Spleen (tissue), 11 donors: ENCODE measurements around the gene BMP15. TPM values are rescaled to one million over a fixed set of nuclear protein-coding genes. Genes with fewer than 3 reads are reported as not detected.

ENCODE experiments used
- DNase-seq: peaks from one replicate; pipeline ENCODE4 v3.0.0-alpha.2; 2020
- H3K27ac ChIP-seq, 8 donors: fragments of 200-600 bp; sonication (generic) in 7 of 8; 1 replicate in 4 of 8; 2 replicates in 4 of 8; pipeline versions ENCODE4 v1.5.0 to v1.8.0; 2016 to 2021; ENCODE audit warnings: inconsistent platforms in 4 of 8, mild to moderate bottlenecking in 4 of 8, moderate library complexity in 1 of 8
- H3K27me3 ChIP-seq, 7 donors: fragments of 200-600 bp; sonication (generic) in 6 of 7; replicated peaks in 1 of 7; 1 replicate in 4 of 7; 2 replicates in 3 of 7; pipeline versions ENCODE4 v1.5.0 to v1.8.0; 2016 to 2021; ENCODE audit warnings: inconsistent platforms in 3 of 7, mild to moderate bottlenecking in 1 of 7
- H3K36me3 ChIP-seq, 6 donors: fragments of 200-600 bp; sonication (generic) in 5 of 6; 1 replicate in 4 of 6; 2 replicates in 2 of 6; pipeline versions ENCODE4 v1.5.0 to v1.8.0; 2016 to 2021; ENCODE audit warnings: inconsistent platforms in 2 of 6
- H3K4me1 ChIP-seq, 6 donors: fragments of 200-600 bp; sonication (generic) in 5 of 6; 1 replicate in 3 of 6; 2 replicates in 3 of 6; pipeline versions ENCODE4 v1.5.0 to v1.8.0; 2016 to 2021; ENCODE audit warnings: inconsistent platforms in 3 of 6
- H3K4me3 ChIP-seq, 8 donors: fragments of 200-600 bp; sonication (generic) in 7 of 8; 1 replicate in 4 of 8; 2 replicates in 4 of 8; pipeline versions ENCODE4 v1.5.0 to v1.8.0; 2016 to 2021; ENCODE audit warnings: inconsistent platforms in 4 of 8, mild to moderate bottlenecking in 4 of 8, moderate library complexity in 2 of 8
- H3K9me3 ChIP-seq, 8 donors: fragments of 200-600 bp; sonication (generic) in 7 of 8; 1 replicate in 4 of 8; 2 replicates in 4 of 8; pipeline versions ENCODE4 v1.5.0 to v1.8.0; 2016 to 2021; ENCODE audit warnings: inconsistent platforms in 4 of 8
- POLR2A ChIP-seq, 3 donors: fragments of 450-650 bp; IDR thresholded peaks; one replicate each; pipeline ENCODE4 v1.5.1; 2017; ENCODE audit warnings: antibody characterized with exemption in 3 of 3, mild to moderate bottlenecking in 1 of 3
- POLR2AphosphoS5 ChIP-seq, 3 donors: sonication (generic); formaldehyde crosslinking; IDR thresholded peaks; one replicate each; pipeline ENCODE4 v1.5.1; 2017; ENCODE audit warnings: antibody characterized with exemption in 3 of 3
- WGBS, 5 donors: extraction: QIAGEN DNeasy Blood & Tissue Kit in 3 of 5; methylation state at CpG; one replicate each; pipeline versions ENCODE4 v1.1.5 to v1.1.7; 2013 to 2018; 5-methylcytosine and 5-hydroxymethylcytosine counted together
- intact Hi-C: fragments of 100-400 bp; cut with DNase I; formaldehyde crosslinking; loops from one replicate; pipeline ENCODE4 v1.15.0; 2023; ENCODE audit warnings: low total_unique reads
- polyA plus RNA-seq, 3 donors: library from polyadenylated mRNA; stranded (reverse); fragments of 200-250 nt; gene quantifications; one replicate each; pipeline ENCODE4 v1.2.1, GENCODE V29; 2013
- total RNA-seq, 7 donors: library from RNA; depleted of rRNA in 3 of 7; stranded (reverse); fragments of >200 nt in 3 of 7; fragmentation: NEBNext Ultra II Directional in 4 of 7; extraction: Animal tissue kit (Norgen Biotek cat#: 25700) in 4 of 7; gene quantifications; one replicate each; pipeline versions ENCODE4 v1.1.0 to v1.2.1, GENCODE V29; 2016 to 2021
- TF ChIP-seq, protein P1 (sequence below), 11 experiments: fragments of 200-600 bp in 7 of 11; fragments of 450-650 bp in 4 of 11; sonication (generic) in 4 of 11; IDR thresholded peaks in 8 of 11; conservative IDR thresholded peaks in 3 of 11; 1 replicate in 7 of 11; 2 replicates in 4 of 11; pipeline versions ENCODE4 v1.4.0 to v1.8.0; 2016 to 2021; ENCODE audit warnings: antibody characterized with exemption in 11 of 11, inconsistent platforms in 4 of 11, mild to moderate bottlenecking in 1 of 11
- donor health status: healthy with polysubstance abuse.
- donor health status: DM: no; HTN: no; CAD: no; lungs with moderate emphysema.
- donor health status: DM: no; HTN: no; CAD: no.
- donor health status: Bipolar disorder and iron deficiency.
- donor health status: healthy.
- donor health status: DM: no; HTN: no; CAD: no.
- donor health status: DM: yes; HTN: yes; CAD: no.

Gene BMP15
- total and polyA plus RNA-seq, 10 donors = not detected

- Histone ChIP-seq H3K4me1 (no peaks in the 10 kb centered on the region), H3K27me3 (peaks cover 0 to 4% (median 0%) of the 10 kb centered on the region in 7 donors), H3K36me3 (no peaks in the 10 kb centered on the region), H3K9me3 (no peaks in the 10 kb centered on the region), H3K4me3 (no peak overlapping the region), H3K27ac (no peak overlapping the region)
- TF ChIP-seq POLR2AphosphoS5 (IDR thresholded peaks at IDR 0.05) (no peak), POLR2A (IDR thresholded peaks at IDR 0.05) (no peak)
- intact Hi-C loops = no loop called here
- WGBS, 5 donors = 60 to 87% (median 75%) methylated on average over 2 of the region's 2 CpGs
- DNase-seq = no peak
Measured at GRCh38 chrX:50942471-50942870, 31.9 kb downstream of the BMP15 start.

- H3K27me3 ChIP-seq = peaks cover 0 to 9% (median 0%) of the 10 kb centered on the region in 7 donors
- TF ChIP-seq, protein P1, sequence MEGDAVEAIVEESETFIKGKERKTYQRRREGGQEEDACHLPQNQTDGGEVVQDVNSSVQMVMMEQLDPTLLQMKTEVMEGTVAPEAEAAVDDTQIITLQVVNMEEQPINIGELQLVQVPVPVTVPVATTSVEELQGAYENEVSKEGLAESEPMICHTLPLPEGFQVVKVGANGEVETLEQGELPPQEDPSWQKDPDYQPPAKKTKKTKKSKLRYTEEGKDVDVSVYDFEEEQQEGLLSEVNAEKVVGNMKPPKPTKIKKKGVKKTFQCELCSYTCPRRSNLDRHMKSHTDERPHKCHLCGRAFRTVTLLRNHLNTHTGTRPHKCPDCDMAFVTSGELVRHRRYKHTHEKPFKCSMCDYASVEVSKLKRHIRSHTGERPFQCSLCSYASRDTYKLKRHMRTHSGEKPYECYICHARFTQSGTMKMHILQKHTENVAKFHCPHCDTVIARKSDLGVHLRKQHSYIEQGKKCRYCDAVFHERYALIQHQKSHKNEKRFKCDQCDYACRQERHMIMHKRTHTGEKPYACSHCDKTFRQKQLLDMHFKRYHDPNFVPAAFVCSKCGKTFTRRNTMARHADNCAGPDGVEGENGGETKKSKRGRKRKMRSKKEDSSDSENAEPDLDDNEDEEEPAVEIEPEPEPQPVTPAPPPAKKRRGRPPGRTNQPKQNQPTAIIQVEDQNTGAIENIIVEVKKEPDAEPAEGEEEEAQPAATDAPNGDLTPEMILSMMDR (IDR thresholded peaks at IDR 0.05 in 8 of 11, conservative IDR thresholded peaks at IDR 0.05 in 3 of 11) = no peak
- TF ChIP-seq POLR2A (IDR thresholded peaks at IDR 0.05) (no peak), POLR2AphosphoS5 (IDR thresholded peaks at IDR 0.05) (no peak)
- H3K4me1 ChIP-seq = no peaks in the 10 kb centered on the region
- DNase-seq = no peak
- intact Hi-C loops = no loop called here
- WGBS, 5 donors = 74 to 100% (median 94%) methylated on average over 1 of the region's 1 CpG
- no peak overlapping the region for H3K27ac ChIP-seq
- no peaks in the 10 kb centered on the region for H3K36me3 ChIP-seq
- peaks cover 0 to 13% (median 0%) of the 10 kb centered on the region in 8 donors for H3K9me3 ChIP-seq
- H3K4me3 ChIP-seq = no peak overlapping the region
Measured at GRCh38 chrX:50952406-50952805, 41.9 kb downstream of the BMP15 start.

DNA sequence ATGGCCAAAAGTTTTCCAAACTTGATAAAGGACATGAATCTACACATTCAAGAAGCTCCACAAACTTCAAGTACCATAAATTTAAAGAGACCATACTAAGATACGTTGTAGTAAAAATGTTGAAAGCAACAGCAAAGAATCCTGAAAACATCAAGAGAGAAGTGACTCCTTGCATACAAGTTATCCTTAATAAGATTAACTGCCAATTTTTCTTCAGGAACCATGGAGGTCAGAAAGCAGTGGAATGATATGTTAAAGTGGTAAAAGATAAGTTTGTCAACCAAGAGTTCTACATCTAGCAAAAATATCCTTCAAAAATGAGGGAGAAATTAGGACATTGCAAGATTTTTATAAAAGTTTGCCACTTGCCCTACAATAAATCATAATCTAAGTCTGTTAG is 43.3 kb downstream of the BMP15 start:
- TF ChIP-seq POLR2AphosphoS5 (IDR thresholded peaks at IDR 0.05) (no peak), POLR2A (IDR thresholded peaks at IDR 0.05) (no peak)
- TF ChIP-seq, protein P1 (IDR thresholded peaks at IDR 0.05 in 8 of 11, conservative IDR thresholded peaks at IDR 0.05 in 3 of 11) = no peak
- Histone ChIP-seq H3K27ac (no peak overlapping the region), H3K4me3 (no peak overlapping the region), H3K36me3 (no peaks in the 10 kb centered on the region), H3K9me3 (peaks cover 0 to 13% (median 0%) of the 10 kb centered on the region in 8 donors), H3K27me3 (peaks cover 0 to 9% (median 0%) of the 10 kb centered on the region in 7 donors), H3K4me1 (no peaks in the 10 kb centered on the region)
- intact Hi-C loops = no loop called here
- no peak for DNase-seq
- WGBS, 5 donors = 84 to 92% (median 88%) methylated on average over 1 of the region's 1 CpG

- Histone ChIP-seq H3K36me3 (no peaks in the 10 kb centered on the region), H3K4me3 (no peak overlapping the region), H3K27me3 (no peaks in the 10 kb centered on the region), H3K27ac (no peak overlapping the region), H3K9me3 (no peaks in the 10 kb centered on the region), H3K4me1 (no peaks in the 10 kb centered on the region)
- DNase-seq = no peak
- no peak for TF ChIP-seq POLR2A (IDR thresholded peaks at IDR 0.05)
- TF ChIP-seq, protein P1 (IDR thresholded peaks at IDR 0.05 in 8 of 11, conservative IDR thresholded peaks at IDR 0.05 in 3 of 11) = no peak
- TF ChIP-seq POLR2AphosphoS5 (IDR thresholded peaks at IDR 0.05) = no peak
- intact Hi-C loops = no loop called here
- WGBS, 5 donors = 60 to 79% (median 69%) methylated on average over 3 of the region's 3 CpGs
Measured at GRCh38 chrX:50962156-50962555, 51.6 kb downstream of the BMP15 start.

GRCh38 chrX:50963842-50964241 is 53.3 kb downstream of the BMP15 start:
- TF ChIP-seq POLR2A (IDR thresholded peaks at IDR 0.05) (no peak), POLR2AphosphoS5 (IDR thresholded peaks at IDR 0.05) (no peak)
- TF ChIP-seq, protein P1 (IDR thresholded peaks at IDR 0.05 in 8 of 11, conservative IDR thresholded peaks at IDR 0.05 in 3 of 11) = no peak
- DNase-seq = no peak
- Histone ChIP-seq H3K4me1 (no peaks in the 10 kb centered on the region), H3K36me3 (no peaks in the 10 kb centered on the region), H3K4me3 (no peak overlapping the region), H3K27me3 (no peaks in the 10 kb centered on the region), H3K9me3 (no peaks in the 10 kb centered on the region), H3K27ac (no peak overlapping the region)
- intact Hi-C loops = no loop called here
